HEK293T (cell line): ENCODE measurements around the gene MRPL17.

ENCODE experiments used
- BHLHE40 ChIP-seq: fragments of 450-650 bp; IDR thresholded peaks from 2 replicates; pipeline ENCODE4 v1.6.1; 2016; ENCODE audit warnings: mild to moderate bottlenecking, moderate library complexity, borderline replicate concordance
- FOXA1 ChIP-seq: fragments of 450-650 bp; IDR thresholded peaks from 2 replicates; pipeline ENCODE4 v1.6.1; 2016; ENCODE audit warnings: mild to moderate bottlenecking
- L3MBTL2 ChIP-seq: fragments of 450-650 bp; conservative IDR thresholded peaks from 2 replicates; pipeline ENCODE4 v1.6.1; 2016; ENCODE audit warnings: mild to moderate bottlenecking
- SP1 ChIP-seq: fragments of 450-650 bp; IDR thresholded peaks from 2 replicates; pipeline ENCODE4 v1.6.1; 2017
- TARDBP ChIP-seq: fragments of 450-650 bp; IDR thresholded peaks from 2 replicates; pipeline ENCODE4 v1.6.1; 2016
- ZNF384 ChIP-seq: fragments of 450-650 bp; IDR thresholded peaks from 2 replicates; pipeline ENCODE4 v1.6.1; 2016

- TF ChIP-seq SP1 (no peak), TARDBP (no peak), BHLHE40 (no peak), FOXA1 (no peak), ZNF384 (no peak), L3MBTL2 (no peak)
Measured at GRCh38 chr11:6656936-6657335, 26.2 kb downstream of the MRPL17 start.
